A549 (cell line): Measurements from ENCODE around the gene BICDL1. TPM values are rescaled to one million over a fixed set of nuclear protein-coding genes. Genes with fewer than 3 reads are reported as not detected.

Experiments
- ATAC-seq, 2 experiments: fragments of 200-7000 bp in 1 of 2; fragments of >200 bp in 1 of 2; cut with Nextera tagmentation in 1 of 2; cut with Tn5 transposase in 1 of 2; 3 replicates each; pipeline versions ENCODE4 v1.8.0 to v1.9.1; 2018 to 2020; ENCODE audit warnings: mild to moderate bottlenecking in 1 of 2, moderate library complexity in 1 of 2
- CTCF ChIA-PET: fragments of 300-600 bp; sonication (Branson Sonifier 250); formaldehyde crosslinking; extraction: SDS; loops from one replicate; lab custom pipeline; 2021; ENCODE audit warnings: antibody characterized with exemption, inconsistent platforms; lab: Yijun Ruan, JAX
- POLR2A ChIA-PET: fragments of 350-600 bp; formaldehyde crosslinking; extraction: SDS; loops from one replicate; lab custom pipeline; 2021; ENCODE audit warnings: antibody characterized with exemption, inconsistent platforms; lab: Yijun Ruan, JAX
- DNase-seq, 2 experiments: peaks; one replicate each; pipeline versions ENCODE4 v3.0.0 to v3.0.0-alpha.2; 2011 to 2016; ENCODE audit warnings: low read depth in 1 of 2, low spot score in 1 of 2
- FAIRE-seq: peaks from 2 replicates; lab custom pipeline; 2011; peaks lifted over from hg19 to GRCh38; lab: Jason Lieb, UNC
- H3K27ac ChIP-seq, 2 experiments: fragments of >200 bp; sonication (Bioruptor Twin); formaldehyde crosslinking; 3 replicates each; pipeline ENCODE4 v1.5.1; 2016 to 2017
- H3K4me1 ChIP-seq: fragments of >200 bp; sonication (Bioruptor Twin); formaldehyde crosslinking; 3 replicates; pipeline ENCODE4 v1.6.1; 2016
- H3K4me2 ChIP-seq: fragments of >200 bp; sonication (Bioruptor Twin); formaldehyde crosslinking; 3 replicates; pipeline ENCODE4 v1.6.1; 2016
- H3K4me3 ChIP-seq: fragments of >200 bp; sonication (Bioruptor Twin); formaldehyde crosslinking; 3 replicates; pipeline ENCODE4 v1.5.1; 2016
- H3K9me3 ChIP-seq: fragments of >200 bp; sonication (Bioruptor Twin); formaldehyde crosslinking; 3 replicates; pipeline ENCODE4 v1.6.1; 2016
- CHD2 ChIP-seq: fragments of 150-350 bp; IDR thresholded peaks from 2 replicates; pipeline ENCODE4 v1.6.1; 2014; ENCODE audit warnings: low read length; ENCODE audit not compliant: partially characterized antibody
- CHD4 ChIP-seq: fragments of 200-600 bp; sonication (generic); IDR thresholded peaks from 2 replicates; pipeline ENCODE4 v1.6.1; 2016; ENCODE audit warnings: antibody characterized with exemption, mild to moderate bottlenecking, borderline replicate concordance
- EHMT2 ChIP-seq: fragments of 200-600 bp; sonication (generic); IDR thresholded peaks from 2 replicates; pipeline ENCODE4 v1.6.1; 2016; ENCODE audit warnings: antibody characterized with exemption, low read depth, mild to moderate bottlenecking, moderate library complexity
- ESRRA ChIP-seq: fragments of 150-350 bp; IDR thresholded peaks from 2 replicates; pipeline ENCODE4 v1.6.1; 2014; ENCODE audit warnings: mild to moderate bottlenecking, low read length, borderline replicate concordance
- FOSL2 ChIP-seq, 2 experiments: fragments of 450-650 bp in 1 of 2; fragments of >200 bp in 1 of 2; sonication (Bioruptor Twin) in 1 of 2; formaldehyde crosslinking; IDR thresholded peaks; 2 replicates each; pipeline versions ENCODE4 v1.5.0 to v1.6.1; 2016 to 2020; ENCODE audit warnings: mild to moderate bottlenecking in 1 of 2, moderate library complexity in 1 of 2
- GATA3 ChIP-seq: IDR thresholded peaks from 2 replicates; pipeline ENCODE4 v1.6.1; 2012; ENCODE audit warnings: borderline replicate concordance
- HES2 ChIP-seq: fragments of >200 bp; sonication (Bioruptor Twin); formaldehyde crosslinking; IDR thresholded peaks from 2 replicates; pipeline ENCODE4 v1.6.1; 2016
- JUN ChIP-seq, 2 experiments: fragments of >200 bp; sonication (Bioruptor Twin); formaldehyde crosslinking; IDR thresholded peaks; 2 replicates in 1 of 2; 3 replicates in 1 of 2; pipeline ENCODE4 v1.6.1; 2016 to 2017
- KDM1A ChIP-seq: fragments of 200-600 bp; sonication (generic); IDR thresholded peaks from 2 replicates; pipeline ENCODE4 v1.6.1; 2016; ENCODE audit warnings: low read depth, mild to moderate bottlenecking
- KDM5A ChIP-seq: fragments of 200-600 bp; sonication (generic); IDR thresholded peaks from 2 replicates; pipeline ENCODE4 v1.6.1; 2016; ENCODE audit warnings: antibody characterized with exemption, mild to moderate bottlenecking
- MAFK ChIP-seq: fragments of 450-650 bp; IDR thresholded peaks from 2 replicates; pipeline ENCODE4 v1.6.1; 2014; ENCODE audit not compliant: partially characterized antibody
- NR3C1 ChIP-seq: fragments of >200 bp; sonication (Bioruptor Twin); formaldehyde crosslinking; IDR thresholded peaks from 3 replicates; pipeline ENCODE4 v1.6.1; 2017
- PBX3 ChIP-seq: IDR thresholded peaks from 2 replicates; pipeline ENCODE4 v1.6.1; 2012
- POLR2AphosphoS2 ChIP-seq: conservative IDR thresholded peaks from 2 replicates; pipeline ENCODE4 v1.6.1; 2012; ENCODE audit warnings: low read length, improper control_type of control experiment, inconsistent platforms
- RAD21 ChIP-seq, 2 experiments: fragments of >200 bp in 1 of 2; sonication (Bioruptor Twin) in 1 of 2; formaldehyde crosslinking in 1 of 2; IDR thresholded peaks in 1 of 2; conservative IDR thresholded peaks in 1 of 2; 2 replicates in 1 of 2; 3 replicates in 1 of 2; pipeline ENCODE4 v1.6.1; 2012 to 2018; ENCODE audit warnings: inconsistent platforms in 1 of 2
- REST ChIP-seq: fragments of 200-600 bp; sonication (generic); IDR thresholded peaks from 2 replicates; pipeline ENCODE4 v1.6.1; 2016; ENCODE audit warnings: antibody characterized with exemption, mild to moderate bottlenecking, moderate library complexity
- RNF2 ChIP-seq: fragments of 200-600 bp; sonication (generic); IDR thresholded peaks from 2 replicates; pipeline ENCODE4 v1.6.1; 2016; ENCODE audit warnings: low read depth, mild to moderate bottlenecking, antibody characterized with exemption, moderate library complexity, borderline replicate concordance
- ZC3H11A ChIP-seq: fragments of 450-650 bp; IDR thresholded peaks from 2 replicates; pipeline ENCODE4 v1.6.1; 2014; ENCODE audit warnings: antibody characterized with exemption, mild to moderate bottlenecking
- ZFP36 ChIP-seq: fragments of 450-650 bp; IDR thresholded peaks from 2 replicates; pipeline ENCODE4 v1.6.1; 2014; ENCODE audit warnings: borderline replicate concordance; ENCODE audit not compliant: partially characterized antibody
- WGBS: methylation state at CpG from one replicate; pipeline ENCODE4 v1.1.6; 2017; ENCODE audit errors: missing lambda C conversion rate; 5-methylcytosine and 5-hydroxymethylcytosine counted together
- polyA plus RNA-seq, 4 experiments: library from polyadenylated mRNA; depleted of rRNA in 3 of 4; stranded (reverse); fragments of >200 nt; fragmentation: RNase III in 1 of 4; extraction: RNeasy Plus Mini Kit Qiagen cat#74134 plus additional on column Dnase treatment in 1 of 4; gene quantifications; 2 replicates in 3 of 4; 3 replicates in 1 of 4; pipeline ENCODE4 v1.2.3, GENCODE V29; 2011 to 2017

BICDL1 gene
- polyA plus RNA-seq, 2 of the 4 experiments (the other 2 are of a cell fraction), result 3.8 to 4.5 TPM

GRCh38 chr12:120079411-120080400 is 90.7 kb downstream of the BICDL1 start:
- POLR2A ChIA-PET, result interaction anchor here (0.7 kb wide), 1 partner anchor 121 kb away, joined by 4 read pairs; the partner anchor contains the start of gene RPLP0

GRCh38 chr12:120081641-120082040 is 92.6 kb downstream of the BICDL1 start:
- H3K9me3 ChIP-seq, result no peaks in the 10 kb centered on the region
- ChIA-PET POLR2A (no interaction called here), CTCF (no interaction called here)
- TF ChIP-seq CHD2 (no peak), ESRRA (no peak), CHD4 (no peak), PBX3 (no peak), NR3C1 (no peak), MAFK (no peak), KDM5A (no peak), REST (no peak), JUN (IDR thresholded peaks at IDR 0.05) (no peak), GATA3 (no peak), RAD21 (conservative IDR thresholded peaks at IDR 0.05 in 1 of 2, IDR thresholded peaks at IDR 0.05 in 1 of 2) (no peak), KDM1A (no peak), EHMT2 (no peak), ZC3H11A (no peak), RNF2 (no peak), HES2 (no peak), ZFP36 (no peak)
- H3K4me2 ChIP-seq, result no peak overlapping the region
- WGBS, result 100% methylated on average over 2 of the region's 2 CpGs
- no peak overlapping the region for H3K4me3 ChIP-seq
- DNase-seq (no peak), FAIRE-seq (no peak), ATAC-seq (no peak)
- H3K4me1 ChIP-seq, result peaks cover 32% of the 10 kb centered on the region
- H3K27ac ChIP-seq, result no peak overlapping the region

More at GRCh38 chr12:120079411-120080400, 90.7 kb downstream of the BICDL1 start:
- TF ChIP-seq GATA3, result peak; percentile 78; the same call in 1 of the 2 replicates
- TF ChIP-seq JUN (IDR thresholded peaks at IDR 0.05), result no peak
- TF ChIP-seq POLR2AphosphoS2, result no peak
- no peak for TF ChIP-seq FOSL2 (IDR thresholded peaks at IDR 0.05)
- TF ChIP-seq FOSL2 (CRISPR knock-in tag; IDR thresholded peaks at IDR 0.05), result peak; percentile 22; the same call in 1 of the 2 replicates
- TF ChIP-seq, all 56 proteins: peak for 2
- FAIRE-seq (peak; percentile 67), ATAC-seq (peak; percentile 47 to 78), DNase-seq (peak; percentile 67)
- no peaks in the 10 kb centered on the region for H3K9me3 ChIP-seq
- WGBS, result 21% methylated on average over 9 of the region's 9 CpGs
- peak overlapping the region; percentile 87 for H3K4me2 ChIP-seq
- peaks cover 22% of the 10 kb centered on the region for H3K4me1 ChIP-seq
- no peak overlapping the region; the same call in 2 of the 3 replicates for H3K4me3 ChIP-seq
- peak overlapping the region; percentile 70 to 75 for H3K27ac ChIP-seq
- CTCF ChIA-PET, result interaction anchor here (1.1 to 2.1 kb wide), 2 partner anchors 10 to 90 kb away, joined by 3 to 11 read pairs; partner anchors contain the start of gene BICDL1
